ENCODE data around the gene FHIT. TPM values are rescaled to one million over a fixed set of nuclear protein-coding genes. Genes with fewer than 3 reads are reported as not detected.

Gene FHIT
- total RNA-seq, 2 experiments from 2014 or later = 7.6 to 7.9 TPM

- no peak for DNase-seq
- POLR2A ChIA-PET = interaction anchor here (0.8 to 1.0 kb wide), 2 partner anchors 12 to 403 kb away, joined by 3 to 4 read pairs; no protein-coding TSS in a partner anchor
- Mint-ChIP-seq H3K4me3 (no peak overlapping the region), H3K27me3 (no peaks in the 10 kb centered on the region), H3K27ac (no peak overlapping the region), H3K36me3 (ENCODE audit: low read depth) (no peaks in the 10 kb centered on the region), H3K9me3 (no peaks in the 10 kb centered on the region), H3K4me1 (ENCODE audit: low read depth) (no peaks in the 10 kb centered on the region)
- CTCF ChIA-PET = no interaction called here
- no peak for ATAC-seq
- intact Hi-C loops (cut with micrococcal nuclease) = no loop called here
- TF ChIP-seq, protein P1, sequence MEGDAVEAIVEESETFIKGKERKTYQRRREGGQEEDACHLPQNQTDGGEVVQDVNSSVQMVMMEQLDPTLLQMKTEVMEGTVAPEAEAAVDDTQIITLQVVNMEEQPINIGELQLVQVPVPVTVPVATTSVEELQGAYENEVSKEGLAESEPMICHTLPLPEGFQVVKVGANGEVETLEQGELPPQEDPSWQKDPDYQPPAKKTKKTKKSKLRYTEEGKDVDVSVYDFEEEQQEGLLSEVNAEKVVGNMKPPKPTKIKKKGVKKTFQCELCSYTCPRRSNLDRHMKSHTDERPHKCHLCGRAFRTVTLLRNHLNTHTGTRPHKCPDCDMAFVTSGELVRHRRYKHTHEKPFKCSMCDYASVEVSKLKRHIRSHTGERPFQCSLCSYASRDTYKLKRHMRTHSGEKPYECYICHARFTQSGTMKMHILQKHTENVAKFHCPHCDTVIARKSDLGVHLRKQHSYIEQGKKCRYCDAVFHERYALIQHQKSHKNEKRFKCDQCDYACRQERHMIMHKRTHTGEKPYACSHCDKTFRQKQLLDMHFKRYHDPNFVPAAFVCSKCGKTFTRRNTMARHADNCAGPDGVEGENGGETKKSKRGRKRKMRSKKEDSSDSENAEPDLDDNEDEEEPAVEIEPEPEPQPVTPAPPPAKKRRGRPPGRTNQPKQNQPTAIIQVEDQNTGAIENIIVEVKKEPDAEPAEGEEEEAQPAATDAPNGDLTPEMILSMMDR (IDR thresholded peaks at IDR 0.05) = no peak
Observed at GRCh38 chr3:60220768-60221167, 1030.5 kb downstream of the FHIT start.

DNA sequence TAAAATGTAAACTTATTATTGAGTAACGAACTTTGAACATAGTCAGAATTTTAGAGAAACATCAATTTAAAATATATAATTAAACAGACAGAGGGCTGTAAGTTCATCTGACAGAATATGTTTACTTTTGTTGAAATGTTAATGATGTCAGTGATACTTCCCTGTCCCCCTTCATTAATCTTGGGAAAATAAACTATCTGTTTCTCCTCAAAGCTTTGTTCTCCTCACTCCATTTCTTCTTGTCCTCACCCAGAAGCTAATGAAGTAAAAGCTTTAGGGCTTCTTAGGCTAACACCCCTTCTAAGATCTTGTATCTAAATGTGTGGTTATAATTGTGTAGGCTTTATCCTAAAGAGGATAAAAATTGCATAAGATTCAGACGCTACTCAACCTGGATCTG lies 1031.8 kb downstream of the FHIT start:
- POLR2A ChIA-PET = no interaction called here
- H3K4me3 Mint-ChIP-seq = no peak overlapping the region
- no peak for DNase-seq
- TF ChIP-seq, protein P1 (IDR thresholded peaks at IDR 0.05) = no peak
- no peak overlapping the region for H3K27ac Mint-ChIP-seq
- no peaks in the 10 kb centered on the region for H3K4me1 Mint-ChIP-seq (ENCODE audit: low read depth)
- no peaks in the 10 kb centered on the region for H3K27me3 Mint-ChIP-seq
- no peak for ATAC-seq
- intact Hi-C loops (cut with micrococcal nuclease) = no loop called here
- CTCF ChIA-PET = no interaction called here
- H3K36me3 Mint-ChIP-seq (ENCODE audit: low read depth) = no peaks in the 10 kb centered on the region
- H3K9me3 Mint-ChIP-seq = no peaks in the 10 kb centered on the region

DNA sequence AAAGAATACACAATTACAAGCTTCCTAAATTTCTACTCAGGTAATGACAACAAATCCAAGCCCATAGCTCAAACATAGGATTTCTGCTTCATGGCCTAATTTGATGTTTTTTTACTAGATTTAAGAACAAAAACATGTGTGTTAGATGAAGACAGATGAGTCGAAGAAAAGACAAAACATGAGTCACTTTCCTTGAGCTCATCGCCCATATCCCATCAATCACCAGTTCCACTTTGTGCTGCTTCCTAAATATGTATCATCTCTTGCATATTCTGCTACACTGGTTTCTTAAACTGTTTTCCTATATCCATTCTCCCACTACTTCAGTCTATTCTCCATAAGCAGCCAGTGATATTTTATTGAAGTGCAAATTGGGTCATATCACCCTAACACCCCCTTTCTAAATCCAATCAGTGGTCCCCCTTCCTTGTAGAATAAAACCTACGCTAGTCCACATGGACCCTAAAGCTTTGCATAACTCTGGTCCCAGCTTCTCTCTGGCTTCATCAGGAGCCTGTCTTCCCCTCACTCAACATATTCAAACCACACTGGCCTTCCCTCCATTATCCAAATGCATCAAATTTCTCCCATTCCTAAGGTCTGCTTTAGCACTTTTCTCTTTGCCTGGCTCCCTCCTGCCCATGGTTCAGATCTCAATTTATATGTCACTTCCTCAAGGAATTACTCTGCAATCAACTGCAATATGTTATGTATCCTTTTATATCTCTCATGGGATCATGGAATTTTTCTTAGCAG lies 1033.9 kb downstream of the FHIT start:
- ChIA-PET CTCF (no interaction called here), POLR2A (no interaction called here)
- no peak for DNase-seq
- intact Hi-C loops (cut with micrococcal nuclease) = no loop called here
- Mint-ChIP-seq H3K27ac (no peak overlapping the region), H3K27me3 (no peaks in the 10 kb centered on the region), H3K36me3 (ENCODE audit: low read depth) (no peaks in the 10 kb centered on the region), H3K9me3 (no peaks in the 10 kb centered on the region), H3K4me3 (no peak overlapping the region), H3K4me1 (ENCODE audit: low read depth) (no peaks in the 10 kb centered on the region)
- TF ChIP-seq, protein P1 (IDR thresholded peaks at IDR 0.05) = no peak
- ATAC-seq = no peak

DNA sequence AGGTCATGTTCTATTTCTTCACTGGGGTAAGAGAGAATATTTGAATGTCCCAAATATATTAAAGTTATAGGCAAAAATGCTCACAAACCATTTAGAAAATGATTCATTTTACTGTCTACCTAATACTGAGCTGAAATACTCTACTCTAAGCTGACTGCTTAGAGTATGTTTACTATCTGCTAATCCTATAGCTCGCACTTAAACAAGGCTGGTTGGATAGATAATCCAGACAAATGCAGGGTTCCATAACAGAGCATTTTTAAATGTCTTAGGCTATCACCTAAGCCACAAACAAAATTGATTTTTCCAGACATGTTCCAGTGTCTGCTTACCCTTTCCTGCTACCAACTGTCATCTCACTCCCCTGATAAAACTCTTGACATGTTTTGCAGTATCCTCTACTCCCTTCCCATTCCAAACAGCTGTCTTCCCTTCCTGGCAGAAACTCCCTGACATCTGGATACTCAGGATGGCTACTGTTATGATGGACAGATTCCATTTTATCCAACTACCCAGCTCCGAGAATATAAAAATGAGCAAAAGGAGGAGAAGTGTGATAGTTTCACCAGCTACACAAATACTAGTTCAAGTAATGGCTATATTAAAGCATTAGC lies 1034.7 kb downstream of the FHIT start:
- ChIA-PET CTCF (no interaction called here), POLR2A (no interaction called here)
- intact Hi-C loops (cut with micrococcal nuclease) = no loop called here
- no peak for DNase-seq
- Mint-ChIP-seq H3K27ac (no peak overlapping the region), H3K36me3 (ENCODE audit: low read depth) (no peaks in the 10 kb centered on the region), H3K27me3 (no peaks in the 10 kb centered on the region), H3K4me3 (no peak overlapping the region), H3K4me1 (ENCODE audit: low read depth) (no peaks in the 10 kb centered on the region), H3K9me3 (no peaks in the 10 kb centered on the region)
- TF ChIP-seq, protein P1 (IDR thresholded peaks at IDR 0.05) = no peak
- ATAC-seq = no peak

DNA sequence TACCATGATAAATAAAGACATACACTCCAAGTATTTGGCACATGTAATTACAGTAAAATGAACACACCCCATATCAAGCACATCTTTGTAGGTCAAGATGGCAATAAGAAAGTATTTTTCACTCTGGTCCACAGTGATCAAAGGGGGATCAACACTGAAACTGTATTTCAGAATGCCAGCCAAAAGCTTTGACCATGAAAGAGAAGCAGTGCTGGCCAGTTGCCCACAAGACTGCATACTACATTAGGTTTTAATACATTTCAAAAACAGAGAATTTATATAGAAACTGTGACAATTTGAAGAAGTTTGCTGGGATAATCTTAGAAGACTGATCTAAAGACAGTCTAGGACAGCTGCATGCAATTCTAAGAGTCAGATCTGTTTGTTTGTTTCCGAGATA lies 1035.3 kb downstream of the FHIT start:
- no peak overlapping the region for H3K27ac Mint-ChIP-seq
- ATAC-seq = no peak

More for the DNA sequence above, 1035.3 kb downstream of the FHIT start:
- CTCF ChIA-PET = no interaction called here
- intact Hi-C loops (cut with micrococcal nuclease) = no loop called here
- DNase-seq = no peak
- TF ChIP-seq, protein P1 (IDR thresholded peaks at IDR 0.05) = no peak
- Mint-ChIP-seq H3K9me3 (no peaks in the 10 kb centered on the region), H3K4me3 (no peak overlapping the region), H3K4me1 (ENCODE audit: low read depth) (no peaks in the 10 kb centered on the region), H3K36me3 (ENCODE audit: low read depth) (no peaks in the 10 kb centered on the region), H3K27me3 (no peaks in the 10 kb centered on the region)
- POLR2A ChIA-PET = no interaction called here

All from activated CD8-positive, alpha-beta T cell treated with anti-CD3 and anti-CD28 coated beads for 36 hours (primary cell).